Measurements from ENCODE around the gene UTRN.

DNA sequence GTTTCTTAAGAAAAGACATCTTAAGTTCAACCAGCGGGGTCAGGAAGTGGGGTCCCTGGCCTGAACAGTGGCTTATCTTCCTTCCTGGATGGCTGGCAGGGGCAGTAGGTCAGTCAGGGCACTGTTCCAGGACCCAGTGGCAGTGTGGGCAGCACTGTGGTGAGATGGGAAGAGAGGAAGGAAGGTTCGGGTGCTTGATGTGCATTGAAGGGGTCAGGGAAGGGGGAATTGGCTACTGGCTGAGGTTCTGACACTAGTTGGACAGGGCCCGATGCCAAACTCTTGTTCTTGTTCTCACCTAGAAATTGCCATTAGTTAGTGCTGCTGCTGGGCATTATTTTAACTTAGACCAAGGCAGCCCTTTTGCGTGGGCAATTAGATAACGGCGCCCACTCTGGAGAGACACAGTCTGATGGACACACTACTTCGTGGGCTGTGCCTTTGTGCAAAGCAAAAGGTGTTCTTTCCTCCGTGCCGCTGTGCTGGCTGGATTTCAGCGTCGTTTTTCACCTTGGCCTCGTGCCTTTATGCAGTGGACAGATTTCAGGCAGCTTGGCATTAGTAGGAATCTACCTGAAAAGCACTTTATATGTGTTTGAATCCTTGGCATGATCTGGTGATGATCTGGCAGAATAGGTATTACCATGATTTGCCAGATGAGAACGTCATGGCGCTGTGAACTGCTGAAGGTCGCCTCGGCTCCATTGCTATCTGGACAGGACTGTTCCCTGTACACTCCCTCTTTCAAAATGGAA, 30.3 kb downstream of the UTRN start:
- TF ChIP-seq EZH2 (IDR thresholded peaks at IDR 0.05), result no peak
- no peak for TF ChIP-seq POLR2AphosphoS5 (IDR thresholded peaks at IDR 0.05; ENCODE audit: borderline replicate concordance, low read depth, low read length)
